Measurements from ENCODE around the gene LDLRAD3. TPM values are rescaled to one million over a fixed set of nuclear protein-coding genes. Genes with fewer than 3 reads are reported as not detected.

LDLRAD3 gene
- polyA plus RNA-seq, 3 donors = 7.3 to 14.1 (median 10.4) TPM

DNA sequence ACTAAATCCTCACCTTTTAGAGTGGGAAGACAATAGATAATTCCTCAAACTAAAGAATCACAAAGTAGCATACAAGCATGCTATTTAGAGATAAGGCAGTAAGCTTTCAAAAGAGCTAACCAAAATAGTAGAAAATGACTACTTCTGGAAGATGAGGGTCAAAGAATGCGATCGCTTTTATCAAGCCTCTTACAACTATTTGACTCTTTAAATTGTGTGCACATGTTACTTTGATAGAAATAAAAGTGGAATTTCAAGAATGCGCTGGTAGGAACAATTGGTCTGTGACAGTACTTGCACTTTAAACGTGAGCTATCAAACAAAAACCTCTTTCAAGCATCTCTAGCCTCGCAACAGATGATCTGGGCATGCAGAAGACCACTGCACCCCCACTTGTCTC, 248.1 kb downstream of the LDLRAD3 start:
- TF ChIP-seq, protein P1, sequence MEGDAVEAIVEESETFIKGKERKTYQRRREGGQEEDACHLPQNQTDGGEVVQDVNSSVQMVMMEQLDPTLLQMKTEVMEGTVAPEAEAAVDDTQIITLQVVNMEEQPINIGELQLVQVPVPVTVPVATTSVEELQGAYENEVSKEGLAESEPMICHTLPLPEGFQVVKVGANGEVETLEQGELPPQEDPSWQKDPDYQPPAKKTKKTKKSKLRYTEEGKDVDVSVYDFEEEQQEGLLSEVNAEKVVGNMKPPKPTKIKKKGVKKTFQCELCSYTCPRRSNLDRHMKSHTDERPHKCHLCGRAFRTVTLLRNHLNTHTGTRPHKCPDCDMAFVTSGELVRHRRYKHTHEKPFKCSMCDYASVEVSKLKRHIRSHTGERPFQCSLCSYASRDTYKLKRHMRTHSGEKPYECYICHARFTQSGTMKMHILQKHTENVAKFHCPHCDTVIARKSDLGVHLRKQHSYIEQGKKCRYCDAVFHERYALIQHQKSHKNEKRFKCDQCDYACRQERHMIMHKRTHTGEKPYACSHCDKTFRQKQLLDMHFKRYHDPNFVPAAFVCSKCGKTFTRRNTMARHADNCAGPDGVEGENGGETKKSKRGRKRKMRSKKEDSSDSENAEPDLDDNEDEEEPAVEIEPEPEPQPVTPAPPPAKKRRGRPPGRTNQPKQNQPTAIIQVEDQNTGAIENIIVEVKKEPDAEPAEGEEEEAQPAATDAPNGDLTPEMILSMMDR (IDR thresholded peaks at IDR 0.05) = no peak
- Histone ChIP-seq H3K27me3 (ENCODE audit: control insufficient read depth in 2 of 2, insufficient read depth in 2 of 2, low read length in 2 of 2) (no peaks in the 10 kb centered on the region), H3K36me3 (replicated peaks in 1 of 2; ENCODE audit: control insufficient read depth in 1 of 2, insufficient read depth in 2 of 2, low read length in 2 of 2) (no peaks in the 10 kb centered on the region), H3K4me1 (ENCODE audit: control insufficient read depth in 1 of 2, insufficient read depth in 2 of 2, low read length in 2 of 2) (no peaks in the 10 kb centered on the region), H4K20me1 (ENCODE audit: insufficient read depth, low read length) (no peaks in the 10 kb centered on the region), H3K9me3 (replicated peaks in 1 of 2; ENCODE audit: control insufficient read depth in 1 of 2, insufficient read depth in 1 of 2, low read length in 2 of 2) (no peaks in the 10 kb centered on the region), H3K4me3 (replicated peaks in 1 of 3; ENCODE audit: low read depth in 2 of 3, low read length in 3 of 3) (no peak overlapping the region), H3K27ac (ENCODE audit: low read depth in 1 of 2, low read length in 2 of 2) (no peak overlapping the region), H3K4me2 (replicated peaks; ENCODE audit: extremely low read depth, low read length, poor library complexity, severe bottlenecking) (no peak overlapping the region), H3K9ac (ENCODE audit: insufficient read depth, low read length, poor library complexity, severe bottlenecking) (no peak overlapping the region), H3K79me2 (ENCODE audit: insufficient read depth, low read length) (no peaks in the 10 kb centered on the region), H2AFZ (ENCODE audit: insufficient read depth, low read depth, low read length, poor library complexity, severe bottlenecking) (no peak overlapping the region)
- Mint-ChIP-seq H3K36me3 (peaks cover 7 to 12% of the 10 kb centered on the region in 2 donors), H3K4me3 (no peak overlapping the region), H3K4me1 (no peaks in the 10 kb centered on the region), H3K27me3 (ENCODE audit: low read depth in 3 of 3) (peaks cover 0 to 4% (median 4%) of the 10 kb centered on the region in 3 donors), H3K9me3 (peaks cover 0 to 7% (median 0%) of the 10 kb centered on the region in 7 donors), H3K27ac (no peak overlapping the region)
- intact Hi-C loops (cut with micrococcal nuclease) = no loop called here
- no peak for DNase-seq
- WGBS (ENCODE audit: insufficient coverage) = 86% methylated on average over 2 of the region's 5 CpGs

DNA sequence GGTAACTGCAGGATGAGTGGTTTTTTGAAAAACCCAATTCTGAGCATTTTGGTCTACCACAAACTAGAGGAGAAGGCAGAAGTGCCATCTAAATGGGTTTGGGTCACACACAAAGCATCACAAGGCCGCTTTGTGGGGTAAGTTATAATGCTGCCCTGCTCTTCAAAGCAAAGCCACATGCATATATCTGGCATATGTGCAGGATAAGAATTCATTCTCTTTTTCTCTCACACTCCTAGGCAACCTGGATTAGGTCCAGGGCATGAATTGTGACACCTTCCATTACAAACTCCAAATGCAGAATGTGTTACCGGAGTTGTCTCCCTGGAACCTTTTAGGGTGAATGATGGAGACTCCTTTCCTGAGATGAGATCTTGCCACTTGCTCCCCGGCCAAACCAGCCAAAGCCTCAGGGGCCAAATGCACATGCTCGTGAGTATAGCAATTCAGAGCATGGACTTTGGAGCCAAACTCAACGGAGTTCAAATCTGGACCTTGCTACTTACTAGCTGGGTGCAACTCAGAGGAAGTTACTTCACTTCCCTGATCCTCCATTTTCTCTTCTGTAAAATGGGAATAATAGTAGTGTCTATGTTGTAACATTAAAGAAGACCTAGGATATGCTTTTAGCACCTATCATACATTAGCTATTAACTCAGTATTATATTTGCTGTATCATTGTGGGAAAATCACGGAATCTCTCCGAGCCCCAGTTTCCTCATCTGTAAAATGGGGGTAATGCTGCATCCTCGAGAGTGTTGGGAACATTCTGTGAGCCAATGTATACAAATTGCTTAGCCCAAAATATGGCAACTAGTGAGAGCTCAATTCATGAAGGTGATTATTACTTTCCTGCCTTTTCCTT, 248.8 kb downstream of the LDLRAD3 start:
- whole genome bisulfite sequencing (ENCODE audit: insufficient coverage) = 100% methylated on average over 2 of the region's 8 CpGs
- TF ChIP-seq, protein P1 (IDR thresholded peaks at IDR 0.05) = no peak
- Mint-ChIP-seq H3K9me3 (peaks cover 0 to 7% (median 0%) of the 10 kb centered on the region in 7 donors), H3K4me1 (no peaks in the 10 kb centered on the region), H3K27ac (no peak overlapping the region), H3K36me3 (peaks cover 7 to 12% of the 10 kb centered on the region in 2 donors), H3K27me3 (ENCODE audit: low read depth in 3 of 3) (peaks cover 0 to 4% (median 4%) of the 10 kb centered on the region in 3 donors), H3K4me3 (no peak overlapping the region)
- intact Hi-C loops (cut with micrococcal nuclease) = no loop called here
- no peaks in the 10 kb centered on the region for H4K20me1 ChIP-seq (ENCODE audit: insufficient read depth, low read length)
- no peak overlapping the region for H3K4me2 ChIP-seq (replicated peaks; ENCODE audit: extremely low read depth, low read length, poor library complexity, severe bottlenecking)
- H2AFZ ChIP-seq (ENCODE audit: insufficient read depth, low read depth, low read length, poor library complexity, severe bottlenecking) = no peak overlapping the region
- DNase-seq = no peak
- no peak overlapping the region for H3K27ac ChIP-seq (ENCODE audit: low read depth in 1 of 2, low read length in 2 of 2)
- H3K9ac ChIP-seq (ENCODE audit: insufficient read depth, low read length, poor library complexity, severe bottlenecking) = no peak overlapping the region
- H3K79me2 ChIP-seq (ENCODE audit: insufficient read depth, low read length) = no peaks in the 10 kb centered on the region
- H3K36me3 ChIP-seq (replicated peaks in 1 of 2; ENCODE audit: control insufficient read depth in 1 of 2, insufficient read depth in 2 of 2, low read length in 2 of 2) = no peaks in the 10 kb centered on the region
- H3K27me3 ChIP-seq (ENCODE audit: control insufficient read depth in 2 of 2, insufficient read depth in 2 of 2, low read length in 2 of 2) = no peaks in the 10 kb centered on the region
- no peak overlapping the region for H3K4me3 ChIP-seq (replicated peaks in 1 of 3; ENCODE audit: low read depth in 2 of 3, low read length in 3 of 3)
- H3K4me1 ChIP-seq (ENCODE audit: control insufficient read depth in 1 of 2, insufficient read depth in 2 of 2, low read length in 2 of 2) = no peaks in the 10 kb centered on the region
- H3K9me3 ChIP-seq (replicated peaks in 1 of 2; ENCODE audit: control insufficient read depth in 1 of 2, insufficient read depth in 1 of 2, low read length in 2 of 2) = no peaks in the 10 kb centered on the region
